Neural cell (in vitro differentiated cells): ENCODE measurements around the gene ACER1.

Source experiments
- EP300 ChIP-seq: fragments of 450-650 bp; conservative IDR thresholded peaks from 2 replicates; pipeline ENCODE4 v1.6.1; 2014; ENCODE audit warnings: antibody characterized with exemption, mild to moderate bottlenecking, moderate library complexity; ENCODE audit not compliant: poor library complexity, severe bottlenecking
- EZH2 ChIP-seq: fragments of 200-600, 300-800 bp; shearing (Covaris generic), sonication (generic); IDR thresholded peaks from 2 replicates; pipeline ENCODE4 v1.6.1; 2014; ENCODE audit warnings: antibody characterized with exemption, low read length, borderline replicate concordance, mild to moderate bottlenecking; ENCODE audit not compliant: insufficient read depth, poor library complexity, severe bottlenecking
- MXI1 ChIP-seq: fragments of 450-650 bp; conservative IDR thresholded peaks from 2 replicates; pipeline ENCODE4 v1.6.1; 2014; ENCODE audit warnings: antibody characterized with exemption, mild to moderate bottlenecking; ENCODE audit not compliant: poor library complexity, severe bottlenecking
- TF ChIP-seq, protein P1 (sequence below): fragments of 450-650 bp; IDR thresholded peaks from 2 replicates; pipeline ENCODE4 v1.5.1; 2014; ENCODE audit warnings: antibody characterized with exemption, mild to moderate bottlenecking, moderate library complexity; ENCODE audit not compliant: poor library complexity, severe bottlenecking
- TF ChIP-seq, protein P2 (sequence below): IDR thresholded peaks from 2 replicates; pipeline ENCODE4 v1.6.1; 2012; ENCODE audit warnings: borderline replicate concordance

DNA sequence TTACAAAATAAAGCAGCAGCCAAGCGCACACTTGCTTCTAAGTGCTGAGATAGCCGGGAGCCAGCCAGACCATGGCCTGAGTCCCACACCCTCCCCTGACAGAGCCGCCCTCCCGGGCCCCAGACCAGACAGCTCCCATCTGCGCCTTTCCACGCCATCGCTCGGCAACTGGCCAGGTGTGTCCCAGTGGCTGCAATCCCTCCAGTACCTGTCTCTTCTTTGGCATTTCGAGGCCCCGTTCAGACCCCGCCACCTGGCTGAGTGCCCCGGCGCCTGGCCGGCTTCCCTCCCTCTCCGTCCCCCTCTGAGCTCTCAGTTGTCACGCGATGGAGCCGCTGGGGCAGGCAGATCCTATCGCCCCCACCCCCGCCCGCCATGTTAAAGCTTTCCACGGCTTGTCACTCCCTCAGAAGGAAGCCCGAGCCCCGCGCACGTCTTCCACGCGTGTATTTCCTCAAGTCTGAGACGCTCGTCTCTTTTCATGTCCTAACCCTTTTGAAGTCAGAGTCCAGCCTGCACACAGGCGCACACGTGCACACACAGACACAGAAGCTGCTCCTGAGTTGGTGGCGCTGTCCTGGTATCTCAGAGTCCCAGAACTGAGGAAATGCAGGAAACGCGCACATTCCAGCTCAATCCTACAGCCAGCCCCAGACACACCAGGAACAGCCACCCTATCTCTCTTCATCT is 61.5 kb downstream of the ACER1 start:
- TF ChIP-seq MXI1: no peak
- TF ChIP-seq, protein P1, sequence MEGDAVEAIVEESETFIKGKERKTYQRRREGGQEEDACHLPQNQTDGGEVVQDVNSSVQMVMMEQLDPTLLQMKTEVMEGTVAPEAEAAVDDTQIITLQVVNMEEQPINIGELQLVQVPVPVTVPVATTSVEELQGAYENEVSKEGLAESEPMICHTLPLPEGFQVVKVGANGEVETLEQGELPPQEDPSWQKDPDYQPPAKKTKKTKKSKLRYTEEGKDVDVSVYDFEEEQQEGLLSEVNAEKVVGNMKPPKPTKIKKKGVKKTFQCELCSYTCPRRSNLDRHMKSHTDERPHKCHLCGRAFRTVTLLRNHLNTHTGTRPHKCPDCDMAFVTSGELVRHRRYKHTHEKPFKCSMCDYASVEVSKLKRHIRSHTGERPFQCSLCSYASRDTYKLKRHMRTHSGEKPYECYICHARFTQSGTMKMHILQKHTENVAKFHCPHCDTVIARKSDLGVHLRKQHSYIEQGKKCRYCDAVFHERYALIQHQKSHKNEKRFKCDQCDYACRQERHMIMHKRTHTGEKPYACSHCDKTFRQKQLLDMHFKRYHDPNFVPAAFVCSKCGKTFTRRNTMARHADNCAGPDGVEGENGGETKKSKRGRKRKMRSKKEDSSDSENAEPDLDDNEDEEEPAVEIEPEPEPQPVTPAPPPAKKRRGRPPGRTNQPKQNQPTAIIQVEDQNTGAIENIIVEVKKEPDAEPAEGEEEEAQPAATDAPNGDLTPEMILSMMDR: no peak
- TF ChIP-seq EP300: no peak
- TF ChIP-seq EZH2: no peak
- TF ChIP-seq, protein P2, sequence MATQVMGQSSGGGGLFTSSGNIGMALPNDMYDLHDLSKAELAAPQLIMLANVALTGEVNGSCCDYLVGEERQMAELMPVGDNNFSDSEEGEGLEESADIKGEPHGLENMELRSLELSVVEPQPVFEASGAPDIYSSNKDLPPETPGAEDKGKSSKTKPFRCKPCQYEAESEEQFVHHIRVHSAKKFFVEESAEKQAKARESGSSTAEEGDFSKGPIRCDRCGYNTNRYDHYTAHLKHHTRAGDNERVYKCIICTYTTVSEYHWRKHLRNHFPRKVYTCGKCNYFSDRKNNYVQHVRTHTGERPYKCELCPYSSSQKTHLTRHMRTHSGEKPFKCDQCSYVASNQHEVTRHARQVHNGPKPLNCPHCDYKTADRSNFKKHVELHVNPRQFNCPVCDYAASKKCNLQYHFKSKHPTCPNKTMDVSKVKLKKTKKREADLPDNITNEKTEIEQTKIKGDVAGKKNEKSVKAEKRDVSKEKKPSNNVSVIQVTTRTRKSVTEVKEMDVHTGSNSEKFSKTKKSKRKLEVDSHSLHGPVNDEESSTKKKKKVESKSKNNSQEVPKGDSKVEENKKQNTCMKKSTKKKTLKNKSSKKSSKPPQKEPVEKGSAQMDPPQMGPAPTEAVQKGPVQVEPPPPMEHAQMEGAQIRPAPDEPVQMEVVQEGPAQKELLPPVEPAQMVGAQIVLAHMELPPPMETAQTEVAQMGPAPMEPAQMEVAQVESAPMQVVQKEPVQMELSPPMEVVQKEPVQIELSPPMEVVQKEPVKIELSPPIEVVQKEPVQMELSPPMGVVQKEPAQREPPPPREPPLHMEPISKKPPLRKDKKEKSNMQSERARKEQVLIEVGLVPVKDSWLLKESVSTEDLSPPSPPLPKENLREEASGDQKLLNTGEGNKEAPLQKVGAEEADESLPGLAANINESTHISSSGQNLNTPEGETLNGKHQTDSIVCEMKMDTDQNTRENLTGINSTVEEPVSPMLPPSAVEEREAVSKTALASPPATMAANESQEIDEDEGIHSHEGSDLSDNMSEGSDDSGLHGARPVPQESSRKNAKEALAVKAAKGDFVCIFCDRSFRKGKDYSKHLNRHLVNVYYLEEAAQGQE: no peak
